ENCODE results near the gene EFCAB6.

Gene EFCAB6

GRCh38 chr22:43514476-43515157, 297.5 kb downstream of the EFCAB6 start:
- no peak overlapping the region for H3K27ac Mint-ChIP-seq
- H3K4me1 Mint-ChIP-seq, result no peaks in the 10 kb centered on the region
- no peaks in the 10 kb centered on the region for H3K9me3 Mint-ChIP-seq
- no peaks in the 10 kb centered on the region for H3K36me3 Mint-ChIP-seq
- no peak overlapping the region for H3K4me3 Mint-ChIP-seq
- H3K27me3 Mint-ChIP-seq, result peaks cover 1% of the 10 kb centered on the region

GRCh38 chr22:43512279-43512678, 299.8 kb downstream of the EFCAB6 start:
- H3K4me1 Mint-ChIP-seq, result no peaks in the 10 kb centered on the region
- no peak overlapping the region for H3K27ac Mint-ChIP-seq
- no peaks in the 10 kb centered on the region for H3K9me3 Mint-ChIP-seq
- H3K4me3 Mint-ChIP-seq, result no peak overlapping the region
- H3K36me3 Mint-ChIP-seq, result no peaks in the 10 kb centered on the region
- H3K27me3 Mint-ChIP-seq, result no peaks in the 10 kb centered on the region

DNA sequence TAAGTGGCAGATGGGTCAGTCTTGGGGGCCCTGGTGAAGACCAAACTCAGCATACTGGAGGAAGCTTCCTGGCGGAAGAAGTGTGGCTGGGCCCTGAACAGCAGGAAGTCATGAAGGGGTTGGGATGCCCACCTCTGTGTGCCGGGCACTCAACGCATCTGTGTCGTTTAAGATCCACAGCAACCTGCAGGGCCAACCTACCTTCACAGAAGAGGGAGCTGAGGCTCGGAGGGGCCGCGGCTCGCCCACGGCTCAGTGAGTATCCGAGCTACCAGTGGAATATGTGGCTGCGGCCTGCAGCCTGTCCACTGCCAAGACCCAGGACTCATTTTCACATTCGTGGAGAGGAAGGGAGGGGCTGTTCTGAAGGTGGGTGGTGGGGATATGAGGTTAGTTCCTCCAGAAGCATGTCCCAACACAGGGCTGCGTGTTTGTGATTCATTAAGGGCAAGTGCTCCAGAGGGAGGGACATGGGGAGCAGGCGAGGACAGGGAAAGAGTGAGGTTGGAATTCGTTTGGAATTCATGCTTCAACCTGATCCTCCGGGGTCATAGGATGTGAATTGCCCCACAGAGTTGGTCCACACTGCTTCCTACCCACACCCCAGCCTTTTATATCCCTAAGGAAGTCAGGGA, 300.7 kb downstream of the EFCAB6 start:
- H3K4me3 Mint-ChIP-seq, result no peak overlapping the region
- H3K36me3 Mint-ChIP-seq, result no peaks in the 10 kb centered on the region
- no peaks in the 10 kb centered on the region for H3K4me1 Mint-ChIP-seq
- no peak overlapping the region for H3K27ac Mint-ChIP-seq
- no peaks in the 10 kb centered on the region for H3K27me3 Mint-ChIP-seq
- no peaks in the 10 kb centered on the region for H3K9me3 Mint-ChIP-seq

GRCh38 chr22:43510281-43511070, 301.6 kb downstream of the EFCAB6 start:
- no peaks in the 10 kb centered on the region for H3K27me3 Mint-ChIP-seq
- H3K4me1 Mint-ChIP-seq, result no peaks in the 10 kb centered on the region

GRCh38 chr22:43509337-43509736, 302.8 kb downstream of the EFCAB6 start:
- Mint-ChIP-seq H3K27me3 (no peaks in the 10 kb centered on the region), H3K36me3 (no peaks in the 10 kb centered on the region), H3K4me3 (no peak overlapping the region), H3K4me1 (no peaks in the 10 kb centered on the region), H3K27ac (no peak overlapping the region), H3K9me3 (no peaks in the 10 kb centered on the region)

More at GRCh38 chr22:43510281-43511070, 301.6 kb downstream of the EFCAB6 start:
- Mint-ChIP-seq H3K27ac (no peak overlapping the region), H3K36me3 (no peaks in the 10 kb centered on the region), H3K4me3 (no peak overlapping the region), H3K9me3 (no peaks in the 10 kb centered on the region)

GRCh38 chr22:43508489-43508888, 303.6 kb downstream of the EFCAB6 start:
- no peak overlapping the region for H3K4me3 Mint-ChIP-seq
- no peaks in the 10 kb centered on the region for H3K27me3 Mint-ChIP-seq
- no peaks in the 10 kb centered on the region for H3K4me1 Mint-ChIP-seq
- no peak overlapping the region for H3K27ac Mint-ChIP-seq
- H3K36me3 Mint-ChIP-seq, result no peaks in the 10 kb centered on the region
- H3K9me3 Mint-ChIP-seq, result no peaks in the 10 kb centered on the region

GRCh38 chr22:43507235-43507634, 304.9 kb downstream of the EFCAB6 start:
- no peaks in the 10 kb centered on the region for H3K9me3 Mint-ChIP-seq
- no peaks in the 10 kb centered on the region for H3K4me1 Mint-ChIP-seq
- H3K27me3 Mint-ChIP-seq, result no peaks in the 10 kb centered on the region
- no peak overlapping the region for H3K4me3 Mint-ChIP-seq
- H3K36me3 Mint-ChIP-seq, result no peaks in the 10 kb centered on the region
- H3K27ac Mint-ChIP-seq, result no peak overlapping the region

DNA sequence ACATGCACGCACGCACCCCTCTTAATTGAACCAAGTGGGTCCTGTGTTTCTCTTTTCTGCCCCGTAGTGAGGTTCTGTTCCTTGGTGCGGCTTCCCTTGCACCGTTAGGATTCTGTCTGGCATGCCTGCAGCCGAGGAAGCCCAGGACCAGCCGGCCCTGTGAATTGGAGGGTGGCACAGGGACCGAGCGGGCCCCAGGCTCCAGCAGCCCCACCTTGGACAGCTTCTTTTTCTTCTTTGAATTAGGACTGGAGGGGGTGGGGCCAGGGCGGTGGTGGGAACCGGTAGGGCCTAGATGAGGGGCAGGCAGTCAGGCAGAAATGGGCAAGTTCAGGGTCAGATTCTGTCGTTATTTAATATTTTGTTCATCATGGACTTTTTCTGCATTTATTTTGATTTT, 305.6 kb downstream of the EFCAB6 start:
- Mint-ChIP-seq H3K27ac (no peak overlapping the region), H3K36me3 (no peaks in the 10 kb centered on the region), H3K4me3 (no peak overlapping the region), H3K4me1 (no peaks in the 10 kb centered on the region), H3K27me3 (no peaks in the 10 kb centered on the region), H3K9me3 (no peaks in the 10 kb centered on the region)

DNA sequence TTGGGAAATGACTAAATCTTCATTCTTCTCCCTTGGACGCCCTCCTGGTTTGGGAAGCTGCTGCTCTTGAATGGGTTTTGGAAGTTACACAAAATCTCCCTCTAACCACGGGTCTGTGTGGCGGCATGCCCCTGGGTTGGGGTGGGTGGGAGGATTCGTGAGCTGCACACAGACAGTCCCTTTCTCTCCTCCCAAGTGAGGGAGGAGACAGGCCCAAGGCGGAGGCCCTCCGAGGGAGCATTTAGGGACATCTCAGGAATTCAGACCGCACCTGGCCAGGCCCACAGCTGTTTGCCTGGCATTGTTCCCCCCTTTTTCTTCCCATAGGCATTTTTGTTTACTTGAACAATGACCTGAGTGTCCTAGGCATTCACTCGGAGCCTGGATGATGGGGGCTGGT, 306.2 kb downstream of the EFCAB6 start:
- Mint-ChIP-seq H3K27ac (no peak overlapping the region), H3K4me3 (no peak overlapping the region), H3K27me3 (no peaks in the 10 kb centered on the region), H3K9me3 (no peaks in the 10 kb centered on the region), H3K4me1 (no peaks in the 10 kb centered on the region), H3K36me3 (no peaks in the 10 kb centered on the region)

DNA sequence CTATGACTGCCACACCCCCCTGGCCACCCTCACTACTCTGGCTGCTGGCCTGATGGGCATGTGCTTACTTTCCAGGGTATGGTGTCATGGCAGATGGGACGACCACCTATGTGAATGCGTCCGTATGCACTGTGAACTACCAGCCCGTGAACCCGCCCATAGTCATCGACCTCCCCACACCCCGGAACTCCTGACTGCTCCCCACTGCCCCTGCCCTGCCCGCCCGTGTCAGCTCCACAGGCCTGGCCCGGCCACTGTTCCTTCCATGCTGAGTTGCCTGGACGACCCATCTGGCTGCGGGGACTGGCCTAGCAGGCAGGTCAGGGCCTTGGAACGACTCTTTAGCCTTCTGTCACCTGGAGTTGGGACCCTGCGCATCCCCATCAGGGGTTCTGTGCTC, 306.7 kb downstream of the EFCAB6 start:
- Mint-ChIP-seq H3K27ac (no peak overlapping the region), H3K36me3 (no peaks in the 10 kb centered on the region), H3K27me3 (no peaks in the 10 kb centered on the region), H3K4me1 (no peaks in the 10 kb centered on the region), H3K4me3 (no peak overlapping the region), H3K9me3 (no peaks in the 10 kb centered on the region)

DNA sequence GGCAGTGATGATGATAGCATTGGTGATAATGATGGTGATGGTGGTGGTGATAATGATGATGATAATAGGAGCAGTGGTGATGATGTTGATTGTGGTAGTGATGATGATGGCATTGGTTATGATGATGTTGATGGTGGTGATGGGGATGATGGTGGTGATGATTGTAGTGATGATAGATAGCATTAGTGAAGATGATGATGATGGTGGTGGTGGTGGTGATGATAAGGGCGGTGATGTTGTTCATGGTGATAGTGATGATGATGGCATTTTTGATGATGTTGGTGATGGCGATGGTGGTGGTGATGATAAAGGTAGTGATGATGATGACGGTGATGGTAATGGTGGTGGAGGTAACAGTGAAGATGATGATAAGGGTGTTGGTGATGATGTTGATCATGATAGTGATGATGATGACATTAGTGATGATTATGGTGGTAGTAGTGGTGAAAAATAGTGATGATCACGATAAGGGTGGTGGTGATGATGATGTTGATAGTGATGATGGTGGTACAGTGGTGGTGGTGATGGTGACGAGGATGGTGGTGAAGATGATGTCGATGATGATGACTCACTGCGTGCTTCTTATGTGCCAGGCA, 307.3 kb downstream of the EFCAB6 start:
- H3K27me3 Mint-ChIP-seq, result no peaks in the 10 kb centered on the region
- no peak overlapping the region for H3K27ac Mint-ChIP-seq
- H3K36me3 Mint-ChIP-seq, result no peaks in the 10 kb centered on the region

GRCh38 chr22:43504068-43504467, 308.0 kb downstream of the EFCAB6 start:
- Mint-ChIP-seq H3K4me3 (no peak overlapping the region), H3K27ac (no peak overlapping the region), H3K36me3 (no peaks in the 10 kb centered on the region), H3K27me3 (no peaks in the 10 kb centered on the region), H3K4me1 (no peaks in the 10 kb centered on the region), H3K9me3 (no peaks in the 10 kb centered on the region)

More for the DNA sequence above, 307.3 kb downstream of the EFCAB6 start:
- Mint-ChIP-seq H3K4me3 (no peak overlapping the region), H3K4me1 (no peaks in the 10 kb centered on the region), H3K9me3 (no peaks in the 10 kb centered on the region)

- Mint-ChIP-seq H3K4me1 (no peaks in the 10 kb centered on the region), H3K27me3 (no peaks in the 10 kb centered on the region), H3K36me3 (no peaks in the 10 kb centered on the region), H3K27ac (no peak overlapping the region), H3K4me3 (no peak overlapping the region), H3K9me3 (no peaks in the 10 kb centered on the region)
Measured at GRCh38 chr22:43502306-43502874, 309.7 kb downstream of the EFCAB6 start.

GRCh38 chr22:43501878-43502277, 310.2 kb downstream of the EFCAB6 start:
- no peaks in the 10 kb centered on the region for H3K4me1 Mint-ChIP-seq
- H3K36me3 Mint-ChIP-seq, result no peaks in the 10 kb centered on the region
- no peak overlapping the region for H3K4me3 Mint-ChIP-seq

More at GRCh38 chr22:43501878-43502277, 310.2 kb downstream of the EFCAB6 start:
- H3K27me3 Mint-ChIP-seq, result no peaks in the 10 kb centered on the region
- no peaks in the 10 kb centered on the region for H3K9me3 Mint-ChIP-seq
- no peak overlapping the region for H3K27ac Mint-ChIP-seq
